GM23248 (cell line): ENCODE results near the gene MYOM1.

ENCODE experiments used
- EZH2 ChIP-seq: fragments of 200-600 bp; sonication (generic); IDR thresholded peaks from 2 replicates; pipeline ENCODE4 v1.6.1; 2018; ENCODE audit warnings: antibody characterized with exemption, mild to moderate bottlenecking; ENCODE audit not compliant: insufficient read depth, poor library complexity, severe bottlenecking
- EZH2phosphoT487 ChIP-seq: fragments of 200-600 bp; sonication (generic); IDR thresholded peaks from 2 replicates; pipeline ENCODE4 v1.6.1; 2018; ENCODE audit warnings: antibody characterized with exemption, moderate library complexity, mild to moderate bottlenecking, low read depth; ENCODE audit not compliant: insufficient read depth

GRCh38 chr18:3248658-3249359 is 29.0 kb upstream of the MYOM1 start:
- no peak for TF ChIP-seq EZH2
- no peak for TF ChIP-seq EZH2phosphoT487
